HepG2 (cell line): ENCODE data around the gene FAM83C. TPM values are rescaled to one million over a fixed set of nuclear protein-coding genes. Genes with fewer than 3 reads are reported as not detected.

Source experiments
- ATAC-seq: fragments of 200-7000 bp; cut with Tn5 transposase; 3 replicates; pipeline ENCODE4 v1.9.1; 2020; ENCODE audit warnings: mild to moderate bottlenecking, moderate library complexity
- BruUV-seq: library from RNA; stranded (reverse); fragments of 400-500 nt; replicated peaks from 2 replicates; lab custom pipeline; 2021; lab: Mats Ljungman, UMichigan
- CTCF ChIA-PET: fragments of 300-600 bp; formaldehyde crosslinking; extraction: SDS; loops from one replicate; lab custom pipeline; 2021; ENCODE audit warnings: low total read pairs, inconsistent platforms, low intra/inter-chr PET ratio; lab: Yijun Ruan, JAX
- POLR2A ChIA-PET: fragments of 350-600 bp; sonication (Branson Sonifier 250); formaldehyde crosslinking; loops from one replicate; lab custom pipeline; 2020; ENCODE audit warnings: antibody characterized with exemption, inconsistent platforms; lab: Yijun Ruan, JAX
- DNase-seq: peaks from one replicate; pipeline ENCODE4 v3.0.0-alpha.2; 2015; ENCODE audit warnings: low spot score
- FAIRE-seq: peaks from 3 replicates; lab custom pipeline; 2011; peaks lifted over from hg19 to GRCh38; lab: Jason Lieb, UNC
- H2AFZ ChIP-seq: one replicate; pipeline ENCODE4 v1.6.1; 2011; ENCODE audit warnings: low read length, inconsistent platforms
- H3K27ac ChIP-seq: fragments of 300-600 bp; 3 replicates; pipeline ENCODE4 v1.8.0; 2011; ENCODE audit warnings: mixed run types, mild to moderate bottlenecking, mixed read lengths, low read length, inconsistent platforms; ENCODE audit not compliant: insufficient read depth; ENCODE audit errors: extremely low read length
- H3K27me3 ChIP-seq, 2 experiments: fragments of 200-600 bp in 1 of 2; 2 replicates in 1 of 2; 3 replicates in 1 of 2; pipeline versions ENCODE4 v1.6.0 to v1.8.0; 2011; ENCODE audit warnings: low read length in 2 of 2, mild to moderate bottlenecking in 2 of 2, moderate library complexity in 2 of 2, inconsistent platforms in 1 of 2; ENCODE audit not compliant: insufficient read depth in 2 of 2, control insufficient read depth in 1 of 2
- H3K36me3 ChIP-seq, 2 experiments: fragments of 200-600 bp in 1 of 2; replicated peaks in 1 of 2; 2 replicates in 1 of 2; 3 replicates in 1 of 2; pipeline versions ENCODE4 v1.5.1 to v1.8.0; 2011; ENCODE audit warnings: low read length in 2 of 2, inconsistent platforms in 1 of 2; ENCODE audit not compliant: insufficient read depth in 2 of 2, control insufficient read depth in 1 of 2
- H3K4me1 ChIP-seq: 2 replicates; pipeline ENCODE4 v1.5.1; 2012; ENCODE audit warnings: low read length, inconsistent platforms; ENCODE audit not compliant: insufficient read depth
- H3K4me2 ChIP-seq: 2 replicates; pipeline ENCODE4 v1.6.0; 2011; ENCODE audit warnings: low read depth, low read length, inconsistent platforms
- H3K4me3 ChIP-seq, 3 experiments: fragments of 200-600 bp in 1 of 3; sonication (generic), shearing (Covaris generic) in 1 of 3; replicated peaks in 1 of 3; 2 replicates each; pipeline ENCODE4 v1.5.1; 2011 to 2016; ENCODE audit warnings: low read length in 3 of 3, inconsistent platforms in 2 of 3, low read depth in 2 of 3, mild to moderate bottlenecking in 2 of 3, control low read depth in 1 of 3, mixed read lengths in 1 of 3; ENCODE audit not compliant: insufficient read depth in 1 of 3
- H3K79me2 ChIP-seq: one replicate; pipeline ENCODE4 v1.6.1; 2011; ENCODE audit warnings: low read length, inconsistent platforms; ENCODE audit not compliant: insufficient read depth
- H3K9ac ChIP-seq: 2 replicates; pipeline ENCODE4 v1.6.0; 2011; ENCODE audit warnings: mild to moderate bottlenecking, low read depth, low read length, inconsistent platforms; ENCODE audit not compliant: insufficient read depth
- H3K9me3 ChIP-seq: 2 replicates; pipeline ENCODE4 v1.5.1; 2012; ENCODE audit warnings: mild to moderate bottlenecking, low read length
- H4K20me1 ChIP-seq: 2 replicates; pipeline ENCODE4 v1.6.0; 2011; ENCODE audit warnings: inconsistent platforms, mild to moderate bottlenecking, low read length, moderate library complexity; ENCODE audit not compliant: insufficient read depth
- MEIS1 ChIP-seq: sonication (generic); formaldehyde crosslinking; IDR thresholded peaks from 2 replicates; pipeline ENCODE4 v1.9.0; 2021; ENCODE audit warnings: mild to moderate bottlenecking, missing genetic modification reagents, moderate library complexity, borderline replicate concordance
- RXRA ChIP-seq: sonication (generic); formaldehyde crosslinking; IDR thresholded peaks from 2 replicates; pipeline ENCODE4 v1.5.1; 2020; ENCODE audit warnings: missing genetic modification reagents
- ZSCAN22 ChIP-seq: sonication (generic); formaldehyde crosslinking; IDR thresholded peaks from 2 replicates; pipeline ENCODE4 v1.4.0; 2020; ENCODE audit warnings: mild to moderate bottlenecking, missing genetic modification reagents
- WGBS: methylation state at CpG from one replicate; pipeline ENCODE4 v1.1.6; 2017; ENCODE audit warnings: low lambda C conversion rate; 5-methylcytosine and 5-hydroxymethylcytosine counted together
- in situ Hi-C: cut with HindIII; loops from 2 replicates; pipeline ENCODE4 v1.10.0; 2017; ENCODE audit warnings: low pct_unique_long_range_greater_than_20kb; ENCODE audit not compliant: extremely low pct_ligation_motif_present
- intact Hi-C: fragments of 100-400 bp; cut with micrococcal nuclease; formaldehyde crosslinking; loops from one replicate; pipeline ENCODE4 v1.10.0; 2022; ENCODE audit not compliant: unreplicated experiment
- polyA plus RNA-seq, 8 experiments: library from polyadenylated mRNA; depleted of rRNA in 3 of 8; stranded (reverse) in 7 of 8; unstranded in 1 of 8; fragments of >200 nt; fragmentation: Illumina TruSeq in 4 of 8; extraction: Trizol in 4 of 8; gene quantifications; 2 replicates each; pipeline versions ENCODE4 v1.2.1 to v1.2.3, GENCODE V29; 2011 to 2016; ENCODE audit warnings: low read depth in 4 of 8, missing spikeins in 1 of 8, mixed read lengths in 1 of 8; ENCODE audit not compliant: insufficient read depth in 1 of 8
- total RNA-seq, 5 experiments: library from RNA; depleted of rRNA; stranded (reverse); fragments of >200 nt; fragmentation: Illumina TruSeq; extraction: Trizol; gene quantifications; 2 replicates each; pipeline ENCODE4 v1.2.3, GENCODE V29; 2016; ENCODE audit warnings: low read depth in 1 of 5
- TF ChIP-seq, protein P1 (sequence below): sonication (generic); formaldehyde crosslinking; IDR thresholded peaks from 2 replicates; pipeline ENCODE4 v1.4.0; 2020; ENCODE audit warnings: missing genetic modification reagents, borderline replicate concordance
- TF ChIP-seq, protein P2 (sequence below): sonication (generic); formaldehyde crosslinking; IDR thresholded peaks from 2 replicates; pipeline ENCODE4 v1.8.1; 2022; ENCODE audit warnings: low read depth, mild to moderate bottlenecking, missing genetic modification reagents
- TF ChIP-seq, protein P3 (sequence below): IDR thresholded peaks from 2 replicates; pipeline ENCODE4 v1.6.1; 2016; ENCODE audit warnings: missing compliant biosample characterization, missing genetic modification reagents, borderline replicate concordance
- TF ChIP-seq, protein P4 (sequence below): sonication (generic); formaldehyde crosslinking; IDR thresholded peaks from 2 replicates; pipeline ENCODE4 v1.5.0; 2020; ENCODE audit warnings: mild to moderate bottlenecking, missing genetic modification reagents, moderate library complexity

Gene FAM83C
- total and polyA plus RNA-seq, 2 of the 13 experiments (the other 11 are each of a cell fraction or from before 2014, with no cell fraction given) = 0.04 TPM; not detected in 1

DNA sequence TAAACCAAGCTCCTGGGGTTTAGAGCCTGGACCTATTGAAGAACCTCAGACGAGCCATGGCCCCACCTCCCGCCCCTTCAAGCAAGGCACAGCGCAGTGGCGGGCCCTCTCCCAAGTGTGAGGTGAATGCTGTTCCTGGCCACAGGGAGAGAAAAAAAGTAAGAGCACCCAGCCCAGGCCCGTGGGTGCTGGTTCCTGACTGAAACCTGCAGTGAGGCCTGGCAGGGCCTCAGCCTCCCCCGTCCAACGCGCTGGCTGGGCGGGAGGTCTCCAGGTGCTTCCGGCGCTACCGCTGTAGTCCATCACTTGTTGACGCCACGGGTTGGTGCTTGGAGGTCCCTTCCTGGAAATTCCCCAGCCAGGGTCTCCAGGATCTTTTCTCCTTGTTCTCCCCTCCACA is 5.5 kb upstream of the FAM83C start:
- H3K4me2 ChIP-seq = no peak overlapping the region
- BruUV-seq = no TSS peak
- 72% methylated on average over 14 of the region's 14 CpGs for WGBS
- DNase-seq = no peak
- no peaks in the 10 kb centered on the region for H3K9me3 ChIP-seq
- in situ Hi-C loops (loop anchor here (5.0 kb wide), 1 partner anchor 35 kb away; no protein-coding TSS in a partner anchor), intact Hi-C loops (no loop called here)
- ATAC-seq = peak; percentile 1; the same call in 1 of the 3 replicates
- H3K4me3 ChIP-seq = no peak overlapping the region
- H3K27me3 ChIP-seq = peaks cover 5 to 33% of the 10 kb centered on the region in 2 experiments
- no peak for FAIRE-seq
- CTCF ChIA-PET = no interaction called here
- TF ChIP-seq, protein P1, sequence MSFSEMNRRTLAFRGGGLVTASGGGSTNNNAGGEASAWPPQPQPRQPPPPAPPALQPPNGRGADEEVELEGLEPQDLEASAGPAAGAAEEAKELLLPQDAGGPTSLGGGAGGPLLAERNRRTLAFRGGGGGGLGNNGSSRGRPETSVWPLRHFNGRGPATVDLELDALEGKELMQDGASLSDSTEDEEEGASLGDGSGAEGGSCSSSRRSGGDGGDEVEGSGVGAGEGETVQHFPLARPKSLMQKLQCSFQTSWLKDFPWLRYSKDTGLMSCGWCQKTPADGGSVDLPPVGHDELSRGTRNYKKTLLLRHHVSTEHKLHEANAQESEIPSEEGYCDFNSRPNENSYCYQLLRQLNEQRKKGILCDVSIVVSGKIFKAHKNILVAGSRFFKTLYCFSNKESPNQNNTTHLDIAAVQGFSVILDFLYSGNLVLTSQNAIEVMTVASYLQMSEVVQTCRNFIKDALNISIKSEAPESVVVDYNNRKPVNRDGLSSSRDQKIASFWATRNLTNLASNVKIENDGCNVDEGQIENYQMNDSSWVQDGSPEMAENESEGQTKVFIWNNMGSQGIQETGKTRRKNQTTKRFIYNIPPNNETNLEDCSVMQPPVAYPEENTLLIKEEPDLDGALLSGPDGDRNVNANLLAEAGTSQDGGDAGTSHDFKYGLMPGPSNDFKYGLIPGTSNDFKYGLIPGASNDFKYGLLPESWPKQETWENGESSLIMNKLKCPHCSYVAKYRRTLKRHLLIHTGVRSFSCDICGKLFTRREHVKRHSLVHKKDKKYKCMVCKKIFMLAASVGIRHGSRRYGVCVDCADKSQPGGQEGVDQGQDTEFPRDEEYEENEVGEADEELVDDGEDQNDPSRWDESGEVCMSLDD (CRISPR knock-in tag) = no peak
- TF ChIP-seq ZSCAN22 = no peak
- TF ChIP-seq MEIS1 (CRISPR knock-in tag) = no peak
- peaks cover 39% of the 10 kb centered on the region for H3K4me1 ChIP-seq
- H4K20me1 ChIP-seq = no peaks in the 10 kb centered on the region
- no peak overlapping the region for H3K9ac ChIP-seq
- POLR2A ChIA-PET = interaction anchor here (2.3 to 3.3 kb wide), 3 partner anchors 9 to 14 kb away, joined by 7 to 19 read pairs (median 10); partner anchors contain the start of gene EIF6
- H2AFZ ChIP-seq = no peak overlapping the region
- peaks cover 0 to 3% of the 10 kb centered on the region in 2 experiments; a peak in 1 of 5 replicates for H3K36me3 ChIP-seq
- no peak overlapping the region for H3K27ac ChIP-seq
- no peaks in the 10 kb centered on the region for H3K79me2 ChIP-seq

DNA sequence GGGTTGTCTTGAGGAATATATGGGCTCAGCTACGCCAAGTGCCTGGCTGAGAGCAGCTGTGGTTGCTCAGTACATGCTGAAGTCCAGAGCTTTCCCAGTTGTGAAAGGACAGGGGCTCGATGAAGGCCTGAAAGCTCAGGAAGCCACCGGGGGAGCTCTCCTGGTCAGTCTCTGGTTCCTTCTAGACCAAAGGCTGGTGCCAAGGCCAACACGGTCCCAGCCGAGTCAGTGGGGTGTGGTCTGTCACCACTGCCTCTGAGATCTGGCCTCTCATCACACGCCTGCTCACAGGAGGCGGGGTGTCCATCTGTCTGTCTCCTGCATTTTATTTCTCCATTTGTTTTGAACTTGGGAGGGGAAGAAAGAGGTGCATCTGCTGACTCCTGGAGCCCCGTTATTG is 4.9 kb upstream of the FAM83C start:
- Histone ChIP-seq H3K27me3 (peaks cover 5 to 39% of the 10 kb centered on the region in 2 experiments), H3K4me1 (peaks cover 45% of the 10 kb centered on the region), H3K4me2 (peak overlapping the region; percentile 30), H3K9me3 (no peaks in the 10 kb centered on the region), H3K4me3 (0 out of 6 replicates have a peak overlapping the region, but pooled peaks of 1 of the 3 experiments have one; percentile 8), H3K79me2 (no peaks in the 10 kb centered on the region), H2AFZ (no peak overlapping the region), H3K9ac (no peak overlapping the region), H4K20me1 (no peaks in the 10 kb centered on the region), H3K36me3 (no peaks in the 10 kb centered on the region), H3K27ac (no peak overlapping the region)
- ChIA-PET POLR2A (interaction anchor here (1.0 to 3.3 kb wide), 4 partner anchors 9 to 158 kb away, joined by 3 to 19 read pairs (median 8); partner anchors contain the start of genes CEP250 and EIF6), CTCF (no interaction called here)
- WGBS = 27% methylated on average over 5 of the region's 8 CpGs
- FAIRE-seq (peak; percentile 15), ATAC-seq (peak; percentile 68), DNase-seq (no peak)
- in situ Hi-C loops = loop anchor here (5.0 kb wide), 1 partner anchor 35 kb away; no protein-coding TSS in a partner anchor
- no TSS peak for BruUV-seq
- intact Hi-C loops = no loop called here
- TF ChIP-seq, protein P2, sequence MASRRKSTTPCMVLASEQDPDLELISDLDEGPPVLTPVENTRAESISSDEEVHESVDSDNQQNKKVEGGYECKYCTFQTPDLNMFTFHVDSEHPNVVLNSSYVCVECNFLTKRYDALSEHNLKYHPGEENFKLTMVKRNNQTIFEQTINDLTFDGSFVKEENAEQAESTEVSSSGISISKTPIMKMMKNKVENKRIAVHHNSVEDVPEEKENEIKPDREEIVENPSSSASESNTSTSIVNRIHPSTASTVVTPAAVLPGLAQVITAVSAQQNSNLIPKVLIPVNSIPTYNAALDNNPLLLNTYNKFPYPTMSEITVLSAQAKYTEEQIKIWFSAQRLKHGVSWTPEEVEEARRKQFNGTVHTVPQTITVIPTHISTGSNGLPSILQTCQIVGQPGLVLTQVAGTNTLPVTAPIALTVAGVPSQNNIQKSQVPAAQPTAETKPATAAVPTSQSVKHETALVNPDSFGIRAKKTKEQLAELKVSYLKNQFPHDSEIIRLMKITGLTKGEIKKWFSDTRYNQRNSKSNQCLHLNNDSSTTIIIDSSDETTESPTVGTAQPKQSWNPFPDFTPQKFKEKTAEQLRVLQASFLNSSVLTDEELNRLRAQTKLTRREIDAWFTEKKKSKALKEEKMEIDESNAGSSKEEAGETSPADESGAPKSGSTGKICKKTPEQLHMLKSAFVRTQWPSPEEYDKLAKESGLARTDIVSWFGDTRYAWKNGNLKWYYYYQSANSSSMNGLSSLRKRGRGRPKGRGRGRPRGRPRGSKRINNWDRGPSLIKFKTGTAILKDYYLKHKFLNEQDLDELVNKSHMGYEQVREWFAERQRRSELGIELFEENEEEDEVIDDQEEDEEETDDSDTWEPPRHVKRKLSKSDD (CRISPR knock-in tag) = peak; percentile 33; the same call in 1 of the 2 replicates
- TF ChIP-seq, protein P3, sequence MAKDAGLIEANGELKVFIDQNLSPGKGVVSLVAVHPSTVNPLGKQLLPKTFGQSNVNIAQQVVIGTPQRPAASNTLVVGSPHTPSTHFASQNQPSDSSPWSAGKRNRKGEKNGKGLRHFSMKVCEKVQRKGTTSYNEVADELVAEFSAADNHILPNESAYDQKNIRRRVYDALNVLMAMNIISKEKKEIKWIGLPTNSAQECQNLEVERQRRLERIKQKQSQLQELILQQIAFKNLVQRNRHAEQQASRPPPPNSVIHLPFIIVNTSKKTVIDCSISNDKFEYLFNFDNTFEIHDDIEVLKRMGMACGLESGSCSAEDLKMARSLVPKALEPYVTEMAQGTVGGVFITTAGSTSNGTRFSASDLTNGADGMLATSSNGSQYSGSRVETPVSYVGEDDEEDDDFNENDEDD (CRISPR knock-in tag) = no peak
- TF ChIP-seq, protein P4, sequence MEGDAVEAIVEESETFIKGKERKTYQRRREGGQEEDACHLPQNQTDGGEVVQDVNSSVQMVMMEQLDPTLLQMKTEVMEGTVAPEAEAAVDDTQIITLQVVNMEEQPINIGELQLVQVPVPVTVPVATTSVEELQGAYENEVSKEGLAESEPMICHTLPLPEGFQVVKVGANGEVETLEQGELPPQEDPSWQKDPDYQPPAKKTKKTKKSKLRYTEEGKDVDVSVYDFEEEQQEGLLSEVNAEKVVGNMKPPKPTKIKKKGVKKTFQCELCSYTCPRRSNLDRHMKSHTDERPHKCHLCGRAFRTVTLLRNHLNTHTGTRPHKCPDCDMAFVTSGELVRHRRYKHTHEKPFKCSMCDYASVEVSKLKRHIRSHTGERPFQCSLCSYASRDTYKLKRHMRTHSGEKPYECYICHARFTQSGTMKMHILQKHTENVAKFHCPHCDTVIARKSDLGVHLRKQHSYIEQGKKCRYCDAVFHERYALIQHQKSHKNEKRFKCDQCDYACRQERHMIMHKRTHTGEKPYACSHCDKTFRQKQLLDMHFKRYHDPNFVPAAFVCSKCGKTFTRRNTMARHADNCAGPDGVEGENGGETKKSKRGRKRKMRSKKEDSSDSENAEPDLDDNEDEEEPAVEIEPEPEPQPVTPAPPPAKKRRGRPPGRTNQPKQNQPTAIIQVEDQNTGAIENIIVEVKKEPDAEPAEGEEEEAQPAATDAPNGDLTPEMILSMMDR (CRISPR knock-in tag) = 0 out of 2 replicates have a peak, but pooled peaks have one; percentile 8
- 0 out of 2 replicates have a peak, but pooled peaks have one; percentile 18 for TF ChIP-seq RXRA
